CD14-positive monocyte (primary cell): ENCODE data around the gene BSPRY. TPM values are rescaled to one million over a fixed set of nuclear protein-coding genes. Genes with fewer than 3 reads are reported as not detected.
"Not testable (repeated sequence)": the region's sequence is repeated elsewhere in the genome, so short reads cannot be mapped to it uniquely, and the experiment has no call there.

Source experiments
- DNase-seq, 3 donors: peaks; one replicate each; pipeline ENCODE4 v3.0.0-alpha.2; 2011 to 2022
- H2AFZ ChIP-seq: 2 replicates; pipeline ENCODE4 v1.6.0; 2012; ENCODE audit warnings: mild to moderate bottlenecking, low read depth, low read length, inconsistent platforms; ENCODE audit not compliant: insufficient read depth, poor library complexity, severe bottlenecking
- H3K27ac ChIP-seq, 2 donors: 1 replicate in 1 of 2; 2 replicates in 1 of 2; pipeline ENCODE4 v1.5.1; 2012 to 2013; ENCODE audit warnings: low read length in 2 of 2, control low read depth in 1 of 2, inconsistent platforms in 1 of 2, low read depth in 1 of 2, mild to moderate bottlenecking in 1 of 2
- H3K27me3 ChIP-seq, 2 donors: one replicate each; pipeline versions ENCODE4 v1.6.0 to v1.6.1; 2011 to 2013; ENCODE audit warnings: low read length in 2 of 2; ENCODE audit not compliant: control insufficient read depth in 2 of 2, insufficient read depth in 2 of 2
- H3K36me3 ChIP-seq, 2 donors: replicated peaks in 1 of 2; 1 replicate in 1 of 2; 2 replicates in 1 of 2; pipeline versions ENCODE4 v1.5.1 to v1.6.1; 2012 to 2013; ENCODE audit warnings: low read length in 2 of 2, control low read depth in 1 of 2, inconsistent platforms in 1 of 2, mild to moderate bottlenecking in 1 of 2; ENCODE audit not compliant: insufficient read depth in 2 of 2, control insufficient read depth in 1 of 2
- H3K4me1 ChIP-seq, 2 donors: 1 replicate in 1 of 2; 2 replicates in 1 of 2; pipeline versions ENCODE4 v1.5.1 to v1.6.1; 2012 to 2013; ENCODE audit warnings: low read length in 2 of 2, control low read depth in 1 of 2, inconsistent platforms in 1 of 2, mild to moderate bottlenecking in 1 of 2, moderate library complexity in 1 of 2; ENCODE audit not compliant: insufficient read depth in 2 of 2, control insufficient read depth in 1 of 2
- H3K4me2 ChIP-seq: replicated peaks from 2 replicates; pipeline ENCODE3; 2012; ENCODE audit warnings: low read length, moderate library complexity, mild to moderate bottlenecking; ENCODE audit not compliant: poor library complexity, severe bottlenecking; ENCODE audit errors: extremely low read depth
- H3K4me3 ChIP-seq, 3 experiments: fragments of 200-600 bp in 1 of 3; sonication (generic) in 1 of 3; replicated peaks in 1 of 3; 1 replicate in 2 of 3; 2 replicates in 1 of 3; pipeline ENCODE4 v1.5.1; 2011 to 2013; ENCODE audit warnings: low read length in 3 of 3, mild to moderate bottlenecking in 3 of 3, control low read depth in 2 of 3, low read depth in 2 of 3, inconsistent platforms in 1 of 3, moderate library complexity in 1 of 3
- H3K79me2 ChIP-seq: 2 replicates; pipeline ENCODE4 v1.6.0; 2012; ENCODE audit warnings: mild to moderate bottlenecking, control low read depth, inconsistent platforms, low read length, moderate library complexity; ENCODE audit not compliant: insufficient read depth
- H3K9ac ChIP-seq: 2 replicates; pipeline ENCODE4 v1.6.0; 2017; ENCODE audit warnings: low read length, mild to moderate bottlenecking; ENCODE audit not compliant: insufficient read depth, poor library complexity, severe bottlenecking
- H3K9me3 ChIP-seq, 2 donors: replicated peaks in 1 of 2; 1 replicate in 1 of 2; 2 replicates in 1 of 2; pipeline versions ENCODE4 v1.5.1 to v1.6.1; 2012 to 2013; ENCODE audit warnings: low read length in 2 of 2, control low read depth in 1 of 2; ENCODE audit not compliant: control insufficient read depth in 1 of 2, insufficient read depth in 1 of 2
- H4K20me1 ChIP-seq: 2 replicates; pipeline ENCODE4 v1.6.0; 2012; ENCODE audit warnings: mild to moderate bottlenecking, low read length, control low read depth, moderate library complexity; ENCODE audit not compliant: insufficient read depth
- H3K27ac Mint-ChIP-seq, 7 donors: one replicate each; pipeline ENCODE4 v1.8.0; 2020; ENCODE audit warnings: mild to moderate bottlenecking in 7 of 7, mixed read lengths in 7 of 7, moderate library complexity in 6 of 7, inconsistent platforms in 2 of 7
- H3K27me3 Mint-ChIP-seq, 3 donors: one replicate each; pipeline ENCODE4 v1.8.0; 2021 to 2022; ENCODE audit warnings: low read depth in 3 of 3, mild to moderate bottlenecking in 3 of 3, mixed read lengths in 3 of 3, moderate library complexity in 3 of 3, inconsistent platforms in 1 of 3
- H3K36me3 Mint-ChIP-seq, 2 donors: one replicate each; pipeline ENCODE4 v1.8.0; 2020; ENCODE audit warnings: mixed read lengths in 2 of 2, inconsistent platforms in 1 of 2, mild to moderate bottlenecking in 1 of 2
- H3K4me1 Mint-ChIP-seq: one replicate; pipeline ENCODE4 v1.8.0; 2020; ENCODE audit warnings: mild to moderate bottlenecking, mixed read lengths
- H3K4me3 Mint-ChIP-seq, 2 donors: one replicate each; pipeline ENCODE4 v1.8.0; 2020; ENCODE audit warnings: mild to moderate bottlenecking in 2 of 2, mixed read lengths in 2 of 2, moderate library complexity in 1 of 2
- H3K9me3 Mint-ChIP-seq, 7 donors: one replicate each; pipeline ENCODE4 v1.8.0; 2020 to 2022; ENCODE audit warnings: mixed read lengths in 7 of 7, mild to moderate bottlenecking in 6 of 7, moderate library complexity in 6 of 7, inconsistent platforms in 2 of 7
- CTCF ChIP-seq: fragments of 200-600 bp; IDR thresholded peaks from one replicate; pipeline ENCODE4 v1.8.0; 2022; ENCODE audit warnings: antibody characterized with exemption, mild to moderate bottlenecking
- WGBS: methylation state at CpG from one replicate; pipeline ENCODE4 v1.1.5; 2013; ENCODE audit warnings: missing lambda C conversion rate; ENCODE audit not compliant: insufficient coverage; 5-methylcytosine and 5-hydroxymethylcytosine counted together
- intact Hi-C, 2 donors: fragments of 100-400 bp; cut with micrococcal nuclease; formaldehyde crosslinking; loops; one replicate each; pipeline versions ENCODE4 v1.15.0 to v1.15.1; 2023
- polyA plus RNA-seq, 3 donors: library from polyadenylated mRNA; depleted of rRNA in 1 of 3; unstranded in 2 of 3; stranded (reverse) in 1 of 3; fragments of 300-500 nt in 2 of 3; fragments of >200 nt in 1 of 3; fragmentation: Illumina TruSeq in 2 of 3; gene quantifications; 1 replicate in 2 of 3; 2 replicates in 1 of 3; pipeline ENCODE4 v1.2.3, GENCODE V29; 2012 to 2021

The BSPRY gene
- polyA plus RNA-seq, 3 donors, result 0.16 TPM; not detected in 2

GRCh38 chr9:113376634-113377567 is 27.6 kb downstream of the BSPRY start, which contains the start of gene HDHD3:
Gene HDHD3, minus strand, starts transcription at chr9:113376986. Its CDS starts 2,632 bp downstream, at chr9:113374354.
- peak within 1 kb of the TSS; percentile 92 for H3K4me2 ChIP-seq
- H3K79me2 ChIP-seq, result no peaks in the 10 kb centered on the region
- under 1% methylated on average over 54 of the region's 74 CpGs for WGBS
- H3K9me3 ChIP-seq, result no peaks in the 10 kb centered on the region
- H3K4me1 Mint-ChIP-seq, result peaks cover 16% of the 10 kb centered on the region
- peak within 1 kb of the TSS; percentile 67 to 92 (median 89) for H3K4me3 ChIP-seq
- no peak for TF ChIP-seq CTCF
- intact Hi-C loops, result no loop called here
- H3K27me3 ChIP-seq, result no peaks in the 10 kb centered on the region
- peaks cover 0 to 2% (median 2%) of the 10 kb centered on the region in 3 donors for H3K27me3 Mint-ChIP-seq
- peak; percentile 52 to 56 (median 56) for DNase-seq
- peak within 1 kb of the TSS in 1 of 2 donors; percentile 68 for H3K27ac ChIP-seq
- H4K20me1 ChIP-seq, result no peaks in the 10 kb centered on the region
- H3K4me3 Mint-ChIP-seq, result peak within 1 kb of the TSS; percentile 82 to 90
- H3K27ac Mint-ChIP-seq, result peak within 1 kb of the TSS in 3 of 7 donors; percentile 30 to 83 (median 46)
- peaks cover 8 to 23% of the 10 kb centered on the region in 2 donors for H3K36me3 Mint-ChIP-seq
- peak within 1 kb of the TSS; percentile 97 for H2AFZ ChIP-seq
- peaks cover 9 to 11% of the 10 kb centered on the region in 2 donors for H3K4me1 ChIP-seq
- peak within 1 kb of the TSS; percentile 82 for H3K9ac ChIP-seq
- H3K9me3 Mint-ChIP-seq, result no peaks in the 10 kb centered on the region
- peaks cover 9 to 21% of the 10 kb centered on the region in 2 donors for H3K36me3 ChIP-seq

GRCh38 chr9:113379094-113379828 is 29.9 kb downstream of the BSPRY start:
- H3K9me3 ChIP-seq, H3K27ac ChIP-seq, DNase-seq, H4K20me1 ChIP-seq, H3K36me3 ChIP-seq, intact Hi-C loops, H2AFZ ChIP-seq, H3K4me2 ChIP-seq, H3K4me3 Mint-ChIP-seq, H3K79me2 ChIP-seq, H3K4me3 ChIP-seq, H3K9ac ChIP-seq, H3K36me3 Mint-ChIP-seq, H3K27me3 ChIP-seq, H3K27me3 Mint-ChIP-seq, H3K9me3 Mint-ChIP-seq: not testable (repeated sequence)
- H3K27ac Mint-ChIP-seq, result peak overlapping the region in 1 of 7 donors; percentile 64
- H3K4me1 ChIP-seq, result peaks cover 9 to 11% of the 10 kb centered on the region in 2 donors
- H3K4me1 Mint-ChIP-seq, result peaks cover 20% of the 10 kb centered on the region
- 23% methylated on average over 10 of the region's 24 CpGs for WGBS

DNA sequence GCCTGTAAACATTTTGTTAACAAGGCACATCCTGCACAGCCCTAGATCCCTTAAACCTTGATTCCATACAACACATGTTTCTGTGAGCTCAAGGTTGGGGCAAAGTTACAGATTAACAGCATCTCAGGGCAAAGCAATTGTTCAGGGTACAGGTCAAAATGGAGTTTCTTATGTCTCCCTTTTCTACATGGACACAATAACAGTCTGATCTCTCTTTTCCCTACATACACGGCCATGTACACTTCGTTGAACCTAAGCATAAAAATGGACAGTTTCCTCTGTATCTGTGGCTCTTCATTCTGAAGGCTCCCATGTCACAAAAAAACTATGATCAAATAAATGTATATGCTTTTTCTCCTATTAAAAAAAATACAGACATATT is 30.5 kb downstream of the BSPRY start:
- 100% methylated on average over 2 of the region's 2 CpGs for WGBS
- H3K36me3 ChIP-seq, intact Hi-C loops, H3K9ac ChIP-seq, H3K79me2 ChIP-seq, DNase-seq, H2AFZ ChIP-seq, H3K27ac ChIP-seq, H3K9me3 Mint-ChIP-seq, H3K27ac Mint-ChIP-seq, H3K4me3 ChIP-seq, H3K27me3 ChIP-seq, H3K27me3 Mint-ChIP-seq, H3K9me3 ChIP-seq, H4K20me1 ChIP-seq, H3K4me3 Mint-ChIP-seq, H3K4me2 ChIP-seq: not testable (repeated sequence)
- H3K4me1 Mint-ChIP-seq, result peaks cover 25% of the 10 kb centered on the region
- H3K36me3 Mint-ChIP-seq, result peaks cover 0 to 11% of the 10 kb centered on the region in 2 donors
- peaks cover 11 to 15% of the 10 kb centered on the region in 2 donors for H3K4me1 ChIP-seq
